HG02588 (cell line): ENCODE data around the gene CASP1.
"Not testable (repeated sequence)": the region's sequence is repeated elsewhere in the genome, so short reads cannot be mapped to it uniquely, and the experiment has no call there.

Experiments used
- ATAC-seq: cut with Tn5 transposase; IDR thresholded peaks from one replicate; pipeline ENCODE4 v1.9.1; 2021; ENCODE audit warnings: mild to moderate bottlenecking, moderate library complexity; ENCODE audit not compliant: unreplicated experiment

The CASP1 gene

GRCh38 chr11:105046898-105047579 is 12.1 kb upstream of the CASP1 start:
- no peak for ATAC-seq

- ATAC-seq = no peak
These were observed 10.8 kb upstream of the CASP1 start for GRCh38 chr11:105045676-105046296.

DNA sequence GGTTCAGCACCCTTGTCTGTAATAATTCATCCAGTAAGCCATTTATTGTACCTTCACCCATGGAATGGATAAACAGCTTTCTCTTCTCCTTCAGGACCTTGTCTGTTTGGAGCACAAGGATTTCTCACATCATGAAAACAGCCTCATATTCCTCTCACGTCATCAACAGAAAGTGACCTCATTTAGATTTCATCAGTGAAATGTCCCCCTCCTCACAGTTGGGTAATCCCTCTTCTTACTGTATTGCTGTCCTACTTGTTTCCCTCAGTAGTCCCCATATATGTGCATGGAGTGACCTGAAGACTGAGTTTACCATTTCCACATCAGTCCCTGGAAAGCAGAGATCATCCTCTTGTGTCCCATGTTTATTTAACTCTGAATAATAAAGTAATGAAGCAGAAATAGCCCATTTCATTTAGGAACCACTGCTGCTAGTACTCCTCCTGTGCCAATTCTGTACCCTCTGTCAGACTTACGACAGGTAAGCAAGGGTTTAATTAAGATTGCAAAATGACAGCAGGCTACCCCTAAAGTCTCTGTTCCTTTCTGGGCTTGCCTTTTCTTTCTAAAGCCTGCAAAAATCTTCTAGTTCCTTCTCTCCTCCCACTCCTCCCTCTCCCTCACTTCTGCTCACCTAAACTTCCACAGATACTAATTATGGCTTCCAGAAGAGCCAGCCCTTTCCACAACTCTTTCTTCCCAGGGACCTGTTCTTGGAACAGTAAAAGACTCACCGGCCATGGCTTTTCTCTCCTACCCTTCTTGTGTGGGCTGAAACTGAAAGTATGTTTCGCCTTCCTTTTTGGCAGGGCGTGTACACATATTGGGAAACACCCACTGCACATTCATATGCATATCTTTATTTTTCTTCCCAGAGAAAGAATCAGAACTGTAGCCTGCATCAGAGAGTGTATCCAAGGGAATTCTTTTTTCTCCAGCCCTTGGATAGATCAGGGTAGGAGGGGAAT is 9.9 kb upstream of the CASP1 start, which contains the start of gene CARD16:
CARD16 (minus strand) TSS at position 779 of the 968 bp plus-strand sequence; CDS start at position 741, 38 bp downstream.
- peak; percentile 100 for ATAC-seq

- no peak for ATAC-seq
These were observed 7.2 kb upstream of the CASP1 start for GRCh38 chr11:105042178-105042577.

DNA sequence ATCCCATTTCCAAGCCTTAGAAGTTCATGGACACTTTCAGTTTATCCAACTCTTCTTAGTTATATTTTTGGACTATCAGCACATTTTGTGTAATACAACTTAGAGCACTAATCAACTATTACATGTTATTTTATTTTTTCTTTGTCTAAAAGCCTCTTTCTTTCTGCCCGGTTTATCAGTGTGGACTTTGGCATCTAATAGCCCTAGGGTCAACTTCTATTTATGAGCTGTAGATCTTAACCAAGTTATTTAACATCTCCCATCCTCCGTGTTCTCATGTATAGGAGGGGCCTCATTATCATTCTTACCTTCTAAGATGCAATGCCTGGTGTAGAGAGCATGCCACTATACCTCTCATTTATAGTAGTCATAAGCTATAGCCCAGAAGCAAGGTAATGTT is 5.8 kb upstream of the CASP1 start:
- ATAC-seq = no peak

DNA sequence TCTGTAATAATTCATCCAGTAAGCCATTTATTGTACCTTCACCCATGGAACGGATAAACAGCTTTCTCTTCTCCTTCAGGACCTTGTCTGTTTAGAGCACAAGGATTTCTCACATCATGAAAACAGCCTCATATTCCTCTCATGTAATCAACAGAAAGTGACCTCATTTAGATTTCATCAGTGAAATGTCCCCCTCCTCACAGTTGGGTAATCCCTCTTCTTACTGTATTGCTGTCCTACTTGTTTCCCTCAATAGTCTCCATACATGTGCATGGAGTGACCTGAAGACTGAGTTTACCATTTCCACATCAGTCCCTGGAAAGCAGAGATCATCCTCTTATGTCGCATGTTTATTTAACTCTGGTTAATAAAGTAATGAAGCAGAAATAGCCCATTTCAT is 556 bp downstream of the CASP1 start:
- not testable (repeated sequence) for ATAC-seq

DNA sequence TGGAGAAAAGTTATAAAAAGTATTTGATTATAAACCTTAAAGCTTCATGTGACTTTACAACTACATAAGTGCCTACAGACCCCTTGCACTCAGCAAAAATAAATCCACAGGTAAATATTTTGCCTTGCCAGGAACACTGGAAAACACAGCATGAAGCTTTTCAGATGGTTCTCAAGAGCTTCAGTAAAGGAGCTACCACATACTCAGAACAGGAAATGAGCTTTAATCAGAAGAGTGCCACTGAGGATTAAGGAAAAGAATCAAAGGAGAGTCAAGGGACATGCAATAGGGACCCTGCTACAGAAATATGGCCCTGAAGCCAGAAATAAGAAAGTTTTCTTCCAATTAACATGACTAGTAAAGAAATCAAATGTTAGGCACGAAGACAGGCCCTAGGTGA is 1.2 kb downstream of the CASP1 start:
- ATAC-seq = no peak

DNA sequence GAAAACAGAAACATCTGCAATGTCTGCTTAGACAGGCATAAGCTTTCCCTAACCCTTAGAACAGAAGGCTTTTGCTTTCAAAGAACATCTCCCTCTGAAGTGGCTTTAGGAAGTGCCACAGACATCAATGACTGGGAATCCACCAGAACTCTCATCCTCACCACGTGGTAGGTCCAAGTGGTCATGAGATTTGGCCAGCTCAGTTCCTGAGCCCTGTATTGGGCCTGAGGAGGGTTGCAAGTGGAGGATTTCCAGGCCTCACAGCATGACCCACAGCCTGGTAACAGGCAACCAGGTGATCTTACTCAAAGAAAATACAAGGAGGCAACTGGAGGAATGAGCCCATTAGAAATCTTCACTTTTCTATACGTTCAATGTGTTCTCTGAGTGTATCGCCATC is 1.6 kb downstream of the CASP1 start:
- no peak for ATAC-seq

- ATAC-seq = no peak
These were observed 2.4 kb downstream of the CASP1 start for GRCh38 chr11:105032495-105032894.

- no peak for ATAC-seq
These were observed 7.3 kb downstream of the CASP1 start for GRCh38 chr11:105027678-105028077.

DNA sequence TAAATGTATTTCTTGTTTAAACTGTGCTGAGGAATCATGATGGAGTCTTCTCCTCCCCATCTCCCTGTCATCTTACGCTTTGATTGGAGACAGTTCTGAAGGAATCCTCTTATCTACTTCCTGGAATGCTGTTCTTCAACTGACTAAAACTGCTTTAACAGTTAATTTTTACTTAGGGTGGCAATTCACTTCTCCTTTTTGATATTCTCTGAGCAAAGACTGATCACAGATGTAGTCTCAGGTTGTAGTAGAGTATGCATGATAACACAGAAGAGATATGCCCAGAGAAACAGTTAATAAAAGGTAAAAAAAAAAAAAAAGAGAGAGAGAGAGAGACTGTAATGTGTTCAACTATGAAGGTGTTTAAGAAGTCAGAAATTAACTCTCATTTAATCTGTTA is 10.6 kb downstream of the CASP1 start:
- no peak for ATAC-seq

DNA sequence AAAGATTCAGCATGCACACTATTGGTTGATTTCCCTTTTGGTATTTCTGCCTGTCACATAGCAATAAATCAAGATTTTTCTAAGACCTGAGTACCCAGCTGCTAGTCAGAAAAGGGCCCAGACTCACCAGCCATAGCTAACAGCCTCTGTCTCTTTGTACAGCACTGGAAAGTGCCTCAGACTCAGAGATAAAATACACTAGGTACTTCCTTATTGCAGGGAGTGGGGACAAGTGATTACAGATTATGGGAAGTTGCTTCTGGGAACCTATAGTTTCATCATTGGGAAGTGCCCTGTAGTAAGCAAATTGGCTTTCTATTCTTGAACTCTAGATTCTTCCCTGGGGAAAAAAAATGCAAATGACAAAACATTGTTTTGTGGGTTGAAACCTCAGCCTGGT is 11.9 kb downstream of the CASP1 start, which contains the start of gene CASP5:
CASP5 (minus strand) TSS at position 166 of the 400 bp plus-strand sequence; CDS start at position 134, 32 bp downstream.
- ATAC-seq = peak; percentile 45

- ATAC-seq = no peak
These were observed 12.4 kb downstream of the CASP1 start for GRCh38 chr11:105022527-105022926.

DNA sequence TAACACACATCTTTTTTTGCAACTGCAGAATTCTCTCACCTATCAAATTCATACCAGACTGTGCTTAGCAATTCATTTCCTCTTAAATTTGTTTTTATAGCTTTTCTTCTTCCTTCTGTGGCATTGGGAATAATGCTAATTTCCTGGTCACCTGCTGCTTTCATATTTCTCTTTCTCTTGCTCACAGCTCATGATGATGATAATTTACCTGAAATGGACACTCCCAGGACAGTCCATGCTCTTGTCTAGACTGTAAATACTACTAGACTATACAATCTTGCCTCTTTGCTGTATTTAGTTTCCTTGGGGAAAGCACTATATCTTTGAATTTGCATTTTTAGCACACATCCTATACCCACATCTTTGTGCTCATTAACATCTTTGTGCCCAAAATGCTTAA is 27.5 kb downstream of the CASP1 start:
- ATAC-seq = no peak

- ATAC-seq = no peak
These were observed 29.5 kb downstream of the CASP1 start for GRCh38 chr11:105005451-105005845.

DNA sequence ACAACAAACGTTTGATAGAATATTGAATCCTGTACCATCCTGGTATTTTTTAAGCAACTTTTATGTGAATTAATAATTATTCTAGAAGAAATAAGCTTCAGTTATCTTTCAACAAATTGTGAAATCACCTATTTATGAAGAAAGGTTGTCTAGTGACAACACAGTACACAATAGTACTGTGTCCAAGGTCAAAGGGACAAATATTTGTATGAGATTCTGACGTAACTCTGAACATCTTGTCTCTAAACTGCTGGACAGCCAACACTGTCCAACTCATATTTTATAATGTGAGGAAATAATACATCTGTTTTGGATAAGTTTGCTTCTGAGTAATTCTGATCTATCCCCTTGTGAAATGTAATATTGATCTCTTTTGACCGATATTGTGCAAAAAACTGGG is 30.9 kb downstream of the CASP1 start:
- no peak for ATAC-seq

GRCh38 chr11:105003151-105003550 is 31.8 kb downstream of the CASP1 start:
- no peak for ATAC-seq

- peak; percentile 75 for ATAC-seq
These were observed 34.1 kb downstream of the CASP1 start for GRCh38 chr11:105000797-105001196.

DNA sequence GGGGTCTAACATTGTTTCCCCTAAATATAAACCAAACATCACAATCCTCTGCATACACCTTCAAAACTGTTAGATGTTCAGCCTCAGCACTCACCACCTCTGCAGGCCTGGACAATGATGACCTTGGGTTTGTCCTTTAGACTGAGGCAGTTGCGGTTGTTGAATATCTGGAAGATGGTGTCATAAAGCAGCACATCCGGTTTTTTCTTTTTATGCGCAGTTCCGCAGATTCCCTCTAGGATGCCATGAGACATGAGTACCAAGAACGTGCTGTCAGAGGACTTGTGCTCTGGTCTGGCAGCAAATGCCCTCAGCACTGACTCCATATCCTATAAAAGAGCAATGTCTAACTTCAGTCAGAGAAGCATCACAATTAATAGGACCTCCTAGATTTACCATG is 34.8 kb downstream of the CASP1 start:
- no peak for ATAC-seq

DNA sequence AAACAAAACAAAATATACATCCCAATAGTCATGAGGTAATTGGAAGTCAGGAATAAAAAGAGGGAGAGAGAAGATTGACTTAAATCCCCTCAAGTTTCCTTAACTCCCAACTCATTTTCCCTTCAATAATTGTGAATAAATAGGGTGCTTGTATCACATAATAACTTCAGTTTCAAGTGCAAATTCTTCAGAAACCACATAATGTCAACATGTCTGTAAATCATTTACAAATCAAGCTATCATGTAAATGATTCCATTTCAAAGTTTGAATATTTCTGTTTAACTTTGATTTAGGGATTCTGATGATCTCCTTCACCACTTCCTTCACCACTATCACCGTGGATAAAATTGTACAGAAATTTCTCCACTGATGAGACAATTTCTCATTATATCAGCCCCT is 35.2 kb downstream of the CASP1 start:
- no peak for ATAC-seq

GRCh38 chr11:104997288-104997687 is 37.7 kb downstream of the CASP1 start:
- no peak for ATAC-seq
